ENCODE measurements around the gene S100A13. TPM values are rescaled to one million over a fixed set of nuclear protein-coding genes. Genes with fewer than 3 reads are reported as not detected.

The S100A13 gene
- total RNA-seq, 1 experiment from 2014 or later, result 350 TPM

DNA sequence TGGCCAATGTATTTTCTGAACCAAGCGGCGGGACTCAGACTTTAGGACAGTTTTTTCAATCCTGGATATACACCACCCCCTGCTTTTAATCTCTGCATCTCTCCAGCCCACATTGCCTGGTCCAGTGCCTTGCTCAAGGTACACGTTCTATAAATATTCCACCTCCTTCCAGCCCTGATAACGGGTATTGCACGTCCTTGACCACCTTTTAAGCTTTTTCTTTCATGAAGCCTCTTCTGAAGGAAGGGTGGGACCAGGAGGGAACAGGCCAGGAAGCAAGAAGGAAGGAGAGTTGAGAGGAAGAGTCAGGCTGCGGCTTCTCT lies 17.8 kb downstream of the S100A13 start:
- H3K9ac ChIP-seq (ENCODE audit: low read length), result peak overlapping the region; percentile 97
- peaks cover 38% of the 10 kb centered on the region for H3K36me3 ChIP-seq (ENCODE audit: low read depth, low read length)
- BruUV-seq (replicated peaks), result TSS peak; percentile 61
- H3K4me3 ChIP-seq (ENCODE audit: low read length), result peak overlapping the region; percentile 68
- no peak for ATAC-seq
- no peaks in the 10 kb centered on the region for H3K27me3 ChIP-seq (ENCODE audit: low read length)
- H3K9me2 ChIP-seq (replicated peaks; ENCODE audit: low read length), result no peaks in the 10 kb centered on the region
- intact Hi-C loops (cut with micrococcal nuclease), result loop anchor here (1.0 to 2.0 kb wide), 4 partner anchors 37 to 77 kb away; partner anchors contain the start of gene ILF2
- TF ChIP-seq CTCF (conservative IDR thresholded peaks at IDR 0.05; ENCODE audit: low read depth, low read length), result no peak
- no peak for TF ChIP-seq EZH2 (IDR thresholded peaks at IDR 0.05; ENCODE audit: low read length, unreplicated experiment)
- no peak for TF ChIP-seq EZH2phosphoT487 (IDR thresholded peaks at IDR 0.05; ENCODE audit: borderline replicate concordance, low read length)
- CTCF ChIA-PET, result interaction anchor here (2.5 kb wide), 1 partner anchor 37 kb away, joined by 9 read pairs; no protein-coding TSS in a partner anchor
- no peaks in the 10 kb centered on the region for H4K20me1 ChIP-seq (ENCODE audit: low read length)
- peaks cover 27% of the 10 kb centered on the region for H3F3A ChIP-seq (ENCODE audit: low read length, unreplicated experiment)
- peaks cover 75% of the 10 kb centered on the region for H3K79me2 ChIP-seq (ENCODE audit: low read length)
- peak overlapping the region; percentile 95 for H3K4me2 ChIP-seq (ENCODE audit: low read length)
- H3K9me3 ChIP-seq (ENCODE audit: low read length), result no peaks in the 10 kb centered on the region
- H3K4me1 ChIP-seq (ENCODE audit: insufficient read depth, low read length), result peaks cover 56% of the 10 kb centered on the region
- POLR2A ChIA-PET (ENCODE audit: unreplicated experiment), result interaction anchor here (1.8 to 2.0 kb wide), 2 partner anchors 18 to 24 kb away, joined by 7 read pairs; partner anchors contain the start of genes CHTOP and S100A13
- DNase-seq, result no peak
- peak overlapping the region; percentile 100 for H3K27ac ChIP-seq (ENCODE audit: low read length)
- no peak overlapping the region for H2AFZ ChIP-seq (ENCODE audit: low read length)

DNA sequence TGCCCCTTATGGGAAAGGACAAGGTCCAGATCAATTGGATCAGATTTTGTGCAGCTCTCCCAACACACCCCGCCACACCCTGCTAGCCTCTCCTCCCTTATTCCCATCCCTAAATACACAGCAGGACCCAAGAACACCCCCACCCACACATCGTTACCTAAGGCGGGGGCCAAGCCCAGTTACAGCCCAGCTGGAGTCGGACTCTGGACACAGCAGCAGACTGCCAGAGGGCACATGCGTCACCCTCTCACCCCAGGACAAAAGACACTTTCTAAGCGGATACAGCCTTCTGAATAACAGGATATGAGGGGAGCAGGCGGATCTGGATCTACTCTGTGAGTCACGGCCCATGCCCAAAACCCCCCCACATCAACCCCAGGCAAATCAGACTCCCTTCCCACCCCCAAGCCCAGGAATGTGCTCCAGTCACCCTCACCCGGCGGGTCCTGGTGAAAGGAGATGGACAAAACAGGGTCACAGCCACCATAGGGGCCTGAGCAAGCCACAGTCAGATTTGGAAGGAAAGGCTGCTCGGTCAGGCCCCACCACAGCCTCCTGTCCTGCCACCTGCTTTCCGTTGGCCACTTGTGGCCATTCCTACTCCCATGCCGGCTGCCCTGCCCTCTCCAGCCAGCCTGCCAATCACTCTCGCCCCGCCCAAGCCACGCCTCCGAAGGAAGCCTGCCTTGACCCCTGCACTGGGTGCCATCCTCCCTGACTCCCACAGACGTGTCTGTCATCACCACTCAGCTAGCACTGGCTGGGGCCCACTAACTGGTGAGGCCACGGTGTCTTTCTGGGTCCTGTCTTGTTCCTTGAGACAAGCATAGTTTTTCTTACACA lies 18.3 kb downstream of the S100A13 start:
- POLR2A ChIA-PET (ENCODE audit: unreplicated experiment), result interaction anchor here (0.9 to 1.8 kb wide), 2 partner anchors 18 to 25 kb away, joined by 4 to 7 read pairs; partner anchors contain the start of genes CHTOP and S100A13
- H3K4me3 ChIP-seq (ENCODE audit: low read length), result peak overlapping the region; percentile 68
- no peak for TF ChIP-seq CTCF (conservative IDR thresholded peaks at IDR 0.05; ENCODE audit: low read depth, low read length)
- TF ChIP-seq EZH2 (IDR thresholded peaks at IDR 0.05; ENCODE audit: low read length, unreplicated experiment), result no peak
- no peak for TF ChIP-seq EZH2phosphoT487 (IDR thresholded peaks at IDR 0.05; ENCODE audit: borderline replicate concordance, low read length)
- DNase-seq (peak; percentile 99), ATAC-seq (peak; percentile 58)
- peaks cover 69% of the 10 kb centered on the region for H3K79me2 ChIP-seq (ENCODE audit: low read length)
- intact Hi-C loops (cut with micrococcal nuclease), result loop anchor here (1.0 to 2.0 kb wide), 4 partner anchors 36 to 76 kb away; partner anchors contain the start of gene ILF2
- CTCF ChIA-PET, result interaction anchor here (2.5 kb wide), 1 partner anchor 37 kb away, joined by 9 read pairs; no protein-coding TSS in a partner anchor
- BruUV-seq (replicated peaks), result no TSS peak
- no peak overlapping the region for H2AFZ ChIP-seq (ENCODE audit: low read length)
- H3K4me1 ChIP-seq (ENCODE audit: insufficient read depth, low read length), result peaks cover 50% of the 10 kb centered on the region
- H3F3A ChIP-seq (ENCODE audit: low read length, unreplicated experiment), result peaks cover 23% of the 10 kb centered on the region
- no peaks in the 10 kb centered on the region for H3K9me3 ChIP-seq (ENCODE audit: low read length)
- no peaks in the 10 kb centered on the region for H3K9me2 ChIP-seq (replicated peaks; ENCODE audit: low read length)
- peak overlapping the region; percentile 95 for H3K4me2 ChIP-seq (ENCODE audit: low read length)
- no peaks in the 10 kb centered on the region for H4K20me1 ChIP-seq (ENCODE audit: low read length)
- H3K27me3 ChIP-seq (ENCODE audit: low read length), result no peaks in the 10 kb centered on the region
- peak overlapping the region; percentile 97 for H3K9ac ChIP-seq (ENCODE audit: low read length)
- peaks cover 39% of the 10 kb centered on the region for H3K36me3 ChIP-seq (ENCODE audit: low read depth, low read length)
- peak overlapping the region; percentile 100 for H3K27ac ChIP-seq (ENCODE audit: low read length)

All from PC-3 (cell line).